Suprapubic skin (tissue), 4 donors: ENCODE data around the gene RPF1. TPM values are rescaled to one million over a fixed set of nuclear protein-coding genes. Genes with fewer than 3 reads are reported as not detected.

Experiments used
- DNase-seq, 2 donors: peaks; one replicate each; pipeline ENCODE4 v3.0.0-alpha.2; 2019; ENCODE audit warnings: low spot score in 2 of 2
- H3K27ac ChIP-seq: fragments of 200-600 bp; sonication (generic); one replicate; pipeline ENCODE4 v1.5.1; 2019
- H3K27me3 ChIP-seq: fragments of 200-600 bp; sonication (generic); one replicate; pipeline ENCODE4 v1.5.1; 2019
- H3K36me3 ChIP-seq: fragments of 200-600 bp; sonication (generic); one replicate; pipeline ENCODE4 v1.5.1; 2019
- H3K4me1 ChIP-seq: fragments of 200-600 bp; sonication (generic); one replicate; pipeline ENCODE4 v1.5.1; 2019
- H3K4me3 ChIP-seq: fragments of 200-600 bp; sonication (generic); one replicate; pipeline ENCODE4 v1.5.1; 2019; ENCODE audit warnings: mild to moderate bottlenecking
- H3K9me3 ChIP-seq: fragments of 200-600 bp; sonication (generic); one replicate; pipeline ENCODE4 v1.5.1; 2019
- EP300 ChIP-seq: sonication (generic); formaldehyde crosslinking; IDR thresholded peaks from one replicate; pipeline ENCODE4 v1.6.1; 2017; ENCODE audit warnings: antibody characterized with exemption
- POLR2A ChIP-seq, 2 donors: fragments of 450-650 bp; IDR thresholded peaks; one replicate each; pipeline ENCODE4 v1.6.1; 2017; ENCODE audit warnings: antibody characterized with exemption in 2 of 2, mild to moderate bottlenecking in 2 of 2, moderate library complexity in 2 of 2
- POLR2AphosphoS5 ChIP-seq, 3 donors: sonication (generic); formaldehyde crosslinking; IDR thresholded peaks; one replicate each; pipeline ENCODE4 v1.6.1; 2017; ENCODE audit warnings: antibody characterized with exemption in 3 of 3
- WGBS: methylation state at CpG from one replicate; pipeline ENCODE4 v1.1.5; 2018; 5-methylcytosine and 5-hydroxymethylcytosine counted together
- total RNA-seq, 4 donors: library from RNA; depleted of rRNA; stranded (reverse); fragments of >200 nt; gene quantifications; one replicate each; pipeline ENCODE4 v1.1.0, GENCODE V29; 2016
- TF ChIP-seq, protein P1 (sequence below), 2 donors: fragments of 200-600 bp in 1 of 2; fragments of 450-650 bp in 1 of 2; sonication (generic) in 1 of 2; IDR thresholded peaks; one replicate each; pipeline ENCODE4 v1.5.1; 2016 to 2019; ENCODE audit warnings: antibody characterized with exemption in 2 of 2, mild to moderate bottlenecking in 1 of 2, moderate library complexity in 1 of 2

Gene RPF1
- total RNA-seq, 4 donors from 2014 or later = 26.0 to 42.2 (median 39.1) TPM

DNA sequence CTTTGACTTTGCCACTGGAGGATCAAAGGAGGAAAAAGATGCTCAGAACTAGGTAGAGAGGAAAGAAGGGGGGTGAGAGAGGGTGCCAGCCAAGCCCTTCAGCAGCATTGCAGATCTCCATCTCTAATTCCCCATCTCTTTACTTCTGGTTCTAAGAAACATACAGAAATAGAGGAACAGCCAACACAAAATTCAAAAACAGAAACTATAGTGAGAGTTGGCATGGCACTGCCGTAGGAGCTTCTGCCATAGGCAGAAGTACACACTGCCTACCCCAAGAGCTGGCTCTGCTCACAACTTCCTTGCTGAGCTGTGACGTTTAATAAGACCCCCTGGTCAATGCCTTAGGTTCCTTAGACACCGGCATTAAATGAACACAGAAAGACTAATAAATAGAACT, 26.6 kb upstream of the RPF1 start:
- TF ChIP-seq EP300 (no peak), POLR2A (IDR thresholded peaks at IDR 0.05) (no peak)
- Histone ChIP-seq H3K27me3 (peaks cover 12% of the 10 kb centered on the region), H3K36me3 (no peaks in the 10 kb centered on the region), H3K9me3 (no peaks in the 10 kb centered on the region), H3K4me1 (no peaks in the 10 kb centered on the region), H3K4me3 (no peak overlapping the region), H3K27ac (no peak overlapping the region)
- DNase-seq = no peak
- 55% methylated on average over 3 of the region's 3 CpGs for WGBS

- 67% methylated on average over 1 of the region's 1 CpG for WGBS
- Histone ChIP-seq H3K4me1 (no peaks in the 10 kb centered on the region), H3K27me3 (peaks cover 36% of the 10 kb centered on the region), H3K27ac (no peak overlapping the region), H3K9me3 (no peaks in the 10 kb centered on the region), H3K36me3 (no peaks in the 10 kb centered on the region), H3K4me3 (no peak overlapping the region)
- no peak for TF ChIP-seq EP300
- no peak for TF ChIP-seq POLR2AphosphoS5 (IDR thresholded peaks at IDR 0.05)
- TF ChIP-seq POLR2A (IDR thresholded peaks at IDR 0.05) = no peak
- TF ChIP-seq, protein P1, sequence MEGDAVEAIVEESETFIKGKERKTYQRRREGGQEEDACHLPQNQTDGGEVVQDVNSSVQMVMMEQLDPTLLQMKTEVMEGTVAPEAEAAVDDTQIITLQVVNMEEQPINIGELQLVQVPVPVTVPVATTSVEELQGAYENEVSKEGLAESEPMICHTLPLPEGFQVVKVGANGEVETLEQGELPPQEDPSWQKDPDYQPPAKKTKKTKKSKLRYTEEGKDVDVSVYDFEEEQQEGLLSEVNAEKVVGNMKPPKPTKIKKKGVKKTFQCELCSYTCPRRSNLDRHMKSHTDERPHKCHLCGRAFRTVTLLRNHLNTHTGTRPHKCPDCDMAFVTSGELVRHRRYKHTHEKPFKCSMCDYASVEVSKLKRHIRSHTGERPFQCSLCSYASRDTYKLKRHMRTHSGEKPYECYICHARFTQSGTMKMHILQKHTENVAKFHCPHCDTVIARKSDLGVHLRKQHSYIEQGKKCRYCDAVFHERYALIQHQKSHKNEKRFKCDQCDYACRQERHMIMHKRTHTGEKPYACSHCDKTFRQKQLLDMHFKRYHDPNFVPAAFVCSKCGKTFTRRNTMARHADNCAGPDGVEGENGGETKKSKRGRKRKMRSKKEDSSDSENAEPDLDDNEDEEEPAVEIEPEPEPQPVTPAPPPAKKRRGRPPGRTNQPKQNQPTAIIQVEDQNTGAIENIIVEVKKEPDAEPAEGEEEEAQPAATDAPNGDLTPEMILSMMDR (IDR thresholded peaks at IDR 0.05) = no peak
- DNase-seq = no peak
These were observed 16.9 kb upstream of the RPF1 start for GRCh38 chr1:84462118-84462517.

DNA sequence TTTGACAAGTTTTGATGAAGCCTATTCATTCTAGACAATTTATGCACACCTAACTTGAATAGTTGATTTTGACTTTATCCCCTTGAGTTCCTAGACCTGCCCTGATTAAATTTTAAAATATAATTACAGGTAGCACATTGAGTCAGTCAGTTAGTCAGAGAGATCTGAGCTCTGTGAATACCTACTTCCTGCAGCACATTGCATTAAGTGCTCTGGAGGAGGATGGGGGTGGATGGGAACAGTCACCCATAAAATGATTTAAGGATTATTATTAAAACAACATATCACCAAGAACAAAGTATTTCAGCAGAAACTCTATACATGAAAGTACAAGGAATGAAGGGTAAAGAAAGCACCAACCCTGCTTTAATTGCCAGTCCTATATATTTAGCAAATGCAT, 11.8 kb upstream of the RPF1 start:
- Histone ChIP-seq H3K27me3 (peaks cover 58% of the 10 kb centered on the region), H3K4me1 (no peaks in the 10 kb centered on the region), H3K9me3 (no peaks in the 10 kb centered on the region), H3K27ac (no peak overlapping the region), H3K4me3 (no peak overlapping the region), H3K36me3 (no peaks in the 10 kb centered on the region)
- TF ChIP-seq, protein P1 (IDR thresholded peaks at IDR 0.05) = no peak
- TF ChIP-seq POLR2A (IDR thresholded peaks at IDR 0.05) (no peak), EP300 (no peak), POLR2AphosphoS5 (IDR thresholded peaks at IDR 0.05) (no peak)
- DNase-seq = no peak

- Histone ChIP-seq H3K36me3 (peaks cover 2% of the 10 kb centered on the region), H3K4me1 (peaks cover 14% of the 10 kb centered on the region), H3K27me3 (peaks cover 64% of the 10 kb centered on the region), H3K27ac (no peak overlapping the region), H3K9me3 (no peaks in the 10 kb centered on the region), H3K4me3 (no peak overlapping the region)
- 63% methylated on average over 1 of the region's 1 CpG for WGBS
- DNase-seq = no peak
- TF ChIP-seq POLR2A (IDR thresholded peaks at IDR 0.05) = no peak
These were observed 2.8 kb upstream of the RPF1 start for GRCh38 chr1:84476225-84476624.

GRCh38 chr1:84479998-84480397, 932 bp downstream of the RPF1 start:
- H3K36me3 ChIP-seq = peaks cover 23% of the 10 kb centered on the region
- 3% methylated on average over 9 of the region's 9 CpGs for WGBS
- peaks cover 28% of the 10 kb centered on the region for H3K27me3 ChIP-seq
- no peak for DNase-seq
- no peaks in the 10 kb centered on the region for H3K9me3 ChIP-seq
- H3K4me1 ChIP-seq = peaks cover 19% of the 10 kb centered on the region
- H3K27ac ChIP-seq = peak overlapping the region; percentile 89
- TF ChIP-seq POLR2AphosphoS5 (IDR thresholded peaks at IDR 0.05) = no peak
- TF ChIP-seq EP300 = no peak
- TF ChIP-seq, protein P1 (IDR thresholded peaks at IDR 0.05) = no peak
- no peak for TF ChIP-seq POLR2A (IDR thresholded peaks at IDR 0.05)
- peak overlapping the region; percentile 87 for H3K4me3 ChIP-seq

DNA sequence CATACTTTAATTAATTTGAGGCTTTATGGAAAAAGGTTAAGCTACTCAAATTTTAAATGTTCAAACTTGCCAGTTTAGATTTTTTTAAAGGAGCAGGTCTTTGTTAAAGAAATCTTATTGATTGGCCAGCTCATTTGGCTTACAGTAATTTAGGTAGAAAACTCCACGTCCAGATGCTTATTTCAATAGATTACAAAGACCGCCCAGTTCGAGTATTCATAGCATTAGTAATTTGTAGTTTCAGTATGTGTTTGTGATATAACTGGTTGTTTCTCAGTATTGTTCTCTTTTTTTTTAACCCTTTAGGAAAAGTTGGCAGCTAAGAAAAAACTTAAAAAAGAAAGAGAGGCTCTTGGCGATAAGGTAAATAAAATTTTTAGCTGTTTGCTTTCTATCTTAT, 1.6 kb downstream of the RPF1 start:
- peaks cover 26% of the 10 kb centered on the region for H3K36me3 ChIP-seq
- TF ChIP-seq, protein P1 (IDR thresholded peaks at IDR 0.05) = no peak
- no peak for TF ChIP-seq POLR2AphosphoS5 (IDR thresholded peaks at IDR 0.05)
- no peak overlapping the region for H3K27ac ChIP-seq
- H3K4me3 ChIP-seq = peak overlapping the region; percentile 87
- no peak for DNase-seq
- H3K4me1 ChIP-seq = peaks cover 19% of the 10 kb centered on the region
- H3K9me3 ChIP-seq = no peaks in the 10 kb centered on the region
- 74% methylated on average over 4 of the region's 4 CpGs for WGBS
- peaks cover 21% of the 10 kb centered on the region for H3K27me3 ChIP-seq
